Inflammatory macrophage treated with lipopolysaccharide for 1 hour (primary cell): ENCODE measurements around the gene MIGA2.
"Not testable (repeated sequence)": the region's sequence is repeated elsewhere in the genome, so short reads cannot be mapped to it uniquely, and the experiment has no call there.

Experiments used
- DNase-seq, 2 donors: peaks; one replicate each; pipeline ENCODE4 v3.0.0-alpha.2; 2020 to 2022

The MIGA2 gene

DNA sequence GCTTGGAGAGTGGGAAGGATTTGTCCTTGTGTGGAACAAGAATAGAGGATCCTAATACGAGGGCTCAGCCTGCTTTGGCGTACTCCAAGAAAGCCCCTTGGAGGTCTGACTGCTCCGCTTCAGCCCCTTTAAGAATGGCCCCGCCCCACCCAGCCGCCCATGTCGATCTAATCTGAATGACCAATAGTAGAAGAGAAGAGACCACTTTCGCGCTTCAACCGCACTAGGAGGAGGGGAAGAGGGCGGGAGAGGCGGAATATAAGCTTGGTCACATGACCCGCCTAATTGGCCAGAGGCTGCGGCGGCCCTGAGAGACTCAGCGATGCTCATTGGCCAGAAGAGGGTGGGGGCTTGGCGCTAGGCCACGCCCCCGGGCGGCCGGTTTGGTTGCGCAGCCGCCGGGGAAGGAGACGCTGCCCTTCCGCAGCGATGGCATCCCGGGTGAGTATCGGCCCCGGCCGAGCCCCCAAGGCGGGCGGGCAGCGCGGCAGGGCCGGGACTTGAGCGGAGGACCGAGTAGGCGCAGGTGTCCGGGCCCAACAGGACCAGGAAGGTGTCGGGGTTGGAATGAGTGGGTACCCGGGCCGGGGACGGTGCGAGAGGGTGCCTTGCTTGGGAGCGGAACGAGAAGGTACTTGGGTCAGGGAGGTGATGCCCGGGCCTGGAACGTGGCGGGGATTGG lies at the start of gene MIGA2:
MIGA2 (plus strand) TSS at position 386 of the 682 bp plus-strand sequence. CDS start 3,969 bp downstream, outside the sequence.
- peak; percentile 97 to 99 for DNase-seq

- DNase-seq: no peak
Measured at GRCh38 chr9:128986671-128987070, 49.8 kb upstream of the MIGA2 start.

- DNase-seq: no peak
Measured at GRCh38 chr9:128987805-128988204, 48.6 kb upstream of the MIGA2 start.

- DNase-seq: no peak
Measured at GRCh38 chr9:128992995-128993394, 43.4 kb upstream of the MIGA2 start.

DNA sequence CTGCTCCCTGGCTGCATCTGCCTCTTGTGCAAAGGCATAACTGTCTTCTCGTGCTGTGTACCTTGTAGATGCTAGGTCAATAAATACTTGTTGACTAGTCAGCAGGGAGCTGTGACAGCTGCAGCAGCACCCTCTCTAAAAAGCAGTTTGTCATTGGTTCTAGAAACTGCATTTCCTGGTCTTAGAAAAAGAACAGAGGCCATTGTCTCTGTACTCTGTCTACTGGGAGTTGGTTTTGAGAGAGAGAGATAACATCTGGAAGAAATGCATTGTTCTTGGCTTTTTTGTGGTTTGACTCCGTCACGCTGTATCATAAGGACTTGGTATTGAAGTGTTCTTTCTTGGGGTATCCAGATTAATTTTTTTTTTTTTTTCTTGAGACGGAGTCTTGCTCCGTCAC lies 40.6 kb upstream of the MIGA2 start:
- no peak for DNase-seq

DNA sequence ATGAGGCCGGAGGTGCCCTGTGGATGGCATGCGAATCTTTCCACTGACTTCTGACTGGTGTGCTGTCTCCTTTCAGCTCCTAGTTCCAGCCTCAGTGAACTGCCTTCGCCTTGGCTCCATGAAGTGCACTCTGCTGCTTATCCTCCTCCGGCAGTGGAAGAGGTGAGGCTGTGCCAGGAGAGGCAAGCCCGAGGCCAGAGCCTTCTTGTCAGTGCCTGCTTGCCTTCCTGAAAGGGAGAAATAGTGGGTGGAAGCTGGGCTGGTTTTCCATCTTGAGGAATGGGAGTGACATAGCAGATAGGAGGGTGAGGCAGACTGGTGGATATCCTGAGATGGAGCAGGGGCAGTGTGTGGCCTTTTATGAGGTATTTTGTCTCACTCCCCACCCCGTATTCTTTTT lies 38.0 kb upstream of the MIGA2 start:
- DNase-seq: no peak

DNA sequence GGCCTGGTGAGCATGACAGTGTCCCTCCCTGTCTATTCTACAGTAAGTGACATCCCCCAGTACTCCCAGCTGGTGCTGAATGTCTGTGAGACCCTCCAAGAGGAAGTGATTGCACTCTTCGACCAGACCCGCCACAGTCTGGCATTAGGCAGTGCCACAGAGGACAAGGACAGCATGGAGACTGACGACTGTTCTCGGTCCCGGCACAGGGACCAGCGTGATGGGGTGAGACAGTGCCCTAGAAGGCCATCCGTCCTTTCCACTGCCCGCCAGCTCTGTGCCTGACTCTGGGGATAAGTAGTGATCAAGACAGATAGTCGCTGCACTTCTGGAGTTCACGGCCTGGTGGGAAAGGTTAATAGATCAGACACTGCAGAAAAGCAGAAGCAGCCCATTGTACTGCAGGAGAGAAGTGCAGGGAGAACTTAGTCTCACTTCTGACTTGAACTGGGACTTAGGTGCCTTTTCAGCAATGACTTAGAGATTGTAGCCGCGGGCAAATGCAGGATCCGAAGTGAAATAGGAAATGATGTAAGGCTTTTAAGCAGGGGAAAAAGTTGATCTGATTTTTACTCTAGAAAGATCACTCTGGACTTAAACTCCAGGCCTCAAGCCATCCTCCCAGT lies 36.7 kb upstream of the MIGA2 start:
- no peak for DNase-seq

DNA sequence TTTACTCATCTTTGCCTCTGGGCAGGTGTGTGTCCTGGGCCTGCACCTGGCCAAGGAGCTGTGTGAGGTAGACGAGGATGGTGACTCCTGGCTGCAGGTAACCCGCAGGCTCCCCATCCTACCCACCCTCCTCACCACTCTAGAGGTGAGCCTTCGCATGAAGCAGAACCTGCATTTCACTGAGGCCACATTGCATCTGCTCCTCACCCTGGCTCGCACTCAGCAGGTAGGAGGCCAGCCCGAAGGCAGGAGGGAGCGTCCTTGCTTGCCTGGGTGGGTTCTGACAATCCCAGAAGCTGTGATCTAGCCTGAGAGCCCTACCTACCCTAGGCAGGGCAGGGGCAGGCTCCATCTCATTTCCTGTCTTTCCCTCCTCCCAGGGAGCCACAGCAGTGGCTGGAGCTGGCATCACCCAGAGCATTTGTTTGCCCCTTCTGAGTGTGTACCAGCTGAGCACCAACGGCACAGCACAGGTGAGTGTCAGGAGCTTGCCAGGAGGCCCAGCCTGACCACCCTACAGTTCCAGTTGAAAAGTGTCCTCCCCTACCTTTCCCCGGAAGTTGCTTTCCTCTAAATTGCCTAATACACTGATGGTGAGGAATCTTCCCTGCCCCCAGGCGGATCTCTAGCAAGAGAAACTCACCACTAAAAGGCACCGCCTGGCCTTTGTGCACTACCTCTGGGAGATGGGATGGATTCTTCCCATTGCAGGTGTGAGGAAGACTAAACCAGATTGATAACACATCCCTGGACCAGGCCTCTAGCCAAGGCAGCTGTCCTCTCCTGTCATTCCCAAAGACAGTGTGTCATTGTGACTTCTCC lies 34.7 kb upstream of the MIGA2 start:
- DNase-seq: no peak

DNA sequence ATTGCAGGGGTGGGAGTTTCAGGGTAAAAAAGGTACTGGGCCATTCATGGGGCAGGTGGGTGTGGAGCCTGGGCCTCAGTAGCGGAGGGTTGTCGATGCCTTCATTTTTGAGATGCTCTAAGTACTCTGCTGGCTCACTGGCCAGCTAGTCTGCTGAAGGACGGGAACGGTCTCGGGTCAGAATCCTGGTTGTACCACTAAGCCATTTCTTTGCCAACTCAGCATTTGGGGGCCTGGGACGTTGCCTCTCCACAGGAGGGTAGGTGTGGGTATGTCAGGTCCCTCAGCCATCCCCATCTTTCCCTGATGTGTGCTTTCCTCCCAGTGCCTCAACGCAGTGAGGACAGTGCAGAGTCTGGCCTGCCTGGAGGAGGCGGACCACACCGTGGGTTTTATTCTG lies 33.4 kb upstream of the MIGA2 start:
- DNase-seq: no peak

- DNase-seq: not testable (repeated sequence)
Measured at GRCh38 chr9:129004173-129004572, 32.3 kb upstream of the MIGA2 start.

GRCh38 chr9:129005336-129005997 lies 31.0 kb upstream of the MIGA2 start:
- DNase-seq: no peak

- peak; percentile 26 to 67 for DNase-seq
Measured at GRCh38 chr9:129006328-129007034, 29.9 kb upstream of the MIGA2 start.

DNA sequence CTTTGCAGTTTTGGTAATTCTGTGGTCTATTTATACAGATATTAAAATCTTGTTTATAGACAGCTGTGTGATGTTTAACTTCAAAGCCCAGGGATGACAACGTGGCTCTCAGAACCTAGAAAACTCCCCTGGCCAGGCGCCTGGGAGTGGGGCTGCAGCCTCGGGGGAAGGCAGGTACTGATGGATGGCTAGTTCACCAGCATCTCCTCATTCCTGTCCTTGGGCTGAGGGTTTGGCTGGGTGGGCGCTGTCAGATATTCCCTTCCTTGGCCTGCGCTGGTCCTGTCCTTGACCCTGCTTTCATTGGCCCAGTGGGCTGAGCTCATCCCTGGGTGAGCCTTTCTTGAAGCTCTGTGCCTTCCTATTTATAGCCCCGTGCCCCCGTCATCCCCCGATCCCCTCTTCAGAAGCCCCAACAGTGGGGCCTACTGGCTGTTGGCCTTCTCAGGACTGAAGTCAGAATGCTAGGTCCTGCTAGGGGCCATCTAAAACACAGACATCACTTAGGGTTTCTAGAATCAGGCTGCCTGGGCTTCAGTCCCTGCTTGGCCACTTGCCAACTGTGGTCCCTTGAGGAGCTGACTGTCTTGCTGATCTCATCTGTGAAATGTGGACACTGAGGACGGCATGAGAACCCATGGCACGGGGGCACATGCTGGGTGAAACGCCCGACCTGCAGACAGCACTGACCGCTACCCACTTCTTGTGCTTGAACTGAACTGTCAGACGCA lies 29.2 kb upstream of the MIGA2 start:
- no peak for DNase-seq

DNA sequence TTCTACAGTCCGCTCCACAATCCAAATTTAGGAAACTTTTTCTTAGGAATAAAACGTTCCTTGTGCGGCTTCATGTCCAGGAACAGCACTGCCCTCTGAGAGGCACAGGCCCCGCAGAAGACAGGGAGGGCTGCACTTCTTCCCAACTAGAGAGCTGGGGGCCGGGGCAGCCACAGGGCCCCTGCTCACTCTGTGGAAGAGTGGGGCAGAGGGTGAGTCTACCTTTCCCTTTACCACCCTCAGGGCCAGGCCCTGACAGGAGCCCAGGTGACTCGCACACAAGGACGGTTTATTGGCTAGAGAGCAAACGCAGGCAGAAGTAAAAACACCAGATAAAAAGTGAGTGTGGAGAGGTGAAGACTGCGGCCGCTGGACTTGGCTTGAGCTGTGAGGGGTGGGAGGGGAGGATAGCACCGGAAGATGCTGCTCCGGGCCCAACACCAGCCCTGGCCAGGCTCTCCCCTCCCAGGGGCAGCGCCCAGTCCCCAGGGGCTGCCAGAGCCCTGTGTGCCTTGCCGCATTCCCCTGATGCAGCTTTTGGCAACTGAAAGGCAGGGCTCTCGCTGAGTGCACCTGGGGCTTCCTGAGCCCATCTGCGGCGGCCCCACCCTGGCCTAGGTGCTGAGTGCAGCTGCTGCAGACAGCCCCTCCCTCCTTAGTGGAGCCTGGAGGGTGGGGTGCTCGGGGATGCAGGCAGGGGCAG lies 28.5 kb upstream of the MIGA2 start:
- no peak for DNase-seq

DNA sequence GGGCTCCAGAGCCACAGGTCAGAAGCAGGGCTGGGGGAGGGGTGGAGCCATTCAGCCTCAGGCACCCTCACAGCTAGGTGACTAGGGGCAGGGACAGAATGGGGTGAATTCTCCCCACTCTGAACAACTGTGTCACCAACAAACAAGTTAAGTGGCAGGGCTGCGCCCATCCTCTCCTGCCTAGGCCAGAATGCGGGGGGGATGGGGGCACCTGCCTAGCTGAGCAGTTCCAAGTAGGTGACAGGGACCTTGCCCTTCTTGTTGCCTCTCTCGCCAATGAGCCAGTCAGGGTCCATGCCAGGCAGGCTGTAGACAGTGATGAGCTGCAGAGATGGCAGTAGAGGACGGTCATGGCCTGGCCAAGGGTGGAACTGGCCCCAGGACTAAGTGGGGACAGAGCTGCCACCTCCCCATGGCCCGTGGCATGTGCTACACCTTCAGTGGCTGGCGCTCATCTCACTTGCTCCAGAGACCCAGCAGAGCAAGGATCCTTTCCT lies 27.9 kb upstream of the MIGA2 start:
- no peak for DNase-seq

- DNase-seq: no peak
Measured at GRCh38 chr9:129008986-129009583, 27.3 kb upstream of the MIGA2 start.

DNA sequence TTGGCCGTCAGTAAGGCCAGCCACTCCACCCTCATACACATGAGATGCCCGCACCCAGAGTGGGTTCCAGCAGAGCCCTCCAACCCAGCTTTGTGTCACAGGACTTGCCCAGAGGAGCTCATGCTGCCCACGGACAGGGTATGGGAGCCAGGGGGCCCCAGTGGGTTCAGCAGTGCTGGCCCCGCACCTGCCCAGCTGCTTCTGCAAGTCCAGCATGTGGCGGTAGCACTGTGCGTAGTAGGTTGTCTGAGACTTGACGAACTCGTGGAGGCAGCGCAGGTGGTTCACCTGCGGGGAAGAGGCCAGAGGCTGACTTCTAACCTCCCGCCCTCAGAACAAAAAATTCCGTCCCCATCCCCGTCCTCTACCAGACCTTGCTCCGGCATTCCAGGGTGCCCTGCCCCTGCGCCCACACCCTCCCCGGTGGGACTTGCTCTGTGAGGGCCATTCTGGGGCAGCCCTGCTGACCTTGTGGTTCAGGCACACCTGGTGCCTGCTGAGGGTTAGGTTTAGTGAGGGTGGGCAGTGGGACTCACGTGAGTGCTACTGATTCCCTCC lies 26.8 kb upstream of the MIGA2 start:
- no peak for DNase-seq

GRCh38 chr9:129010267-129010975 lies 26.0 kb upstream of the MIGA2 start:
- no peak for DNase-seq

- DNase-seq: no peak
Measured at GRCh38 chr9:129011170-129011569, 25.3 kb upstream of the MIGA2 start.

DNA sequence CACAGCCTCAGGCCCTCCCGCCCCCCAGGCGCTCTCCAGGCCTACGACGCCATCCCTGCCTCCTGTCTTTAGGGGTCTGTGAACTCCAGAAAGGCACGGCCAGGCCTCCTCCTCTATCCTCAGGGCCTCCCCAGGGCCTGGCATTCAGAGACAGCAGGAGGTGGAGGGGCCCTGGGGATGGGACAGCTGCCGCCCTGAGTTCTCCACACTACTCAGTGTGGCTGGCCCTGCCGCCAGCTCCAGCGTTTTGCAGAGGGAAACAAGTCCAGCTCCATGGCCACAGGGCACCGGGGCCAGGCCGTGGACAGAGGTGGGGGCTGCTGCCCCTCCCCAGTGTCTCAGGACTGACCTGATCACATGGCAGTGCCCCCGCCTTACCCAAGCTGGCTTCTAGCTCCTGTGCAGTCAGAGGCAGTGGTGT lies 24.7 kb upstream of the MIGA2 start:
- DNase-seq: no peak
